Measurements from ENCODE around the gene NEK11. TPM values are rescaled to one million over a fixed set of nuclear protein-coding genes. Genes with fewer than 3 reads are reported as not detected.
"Not testable (repeated sequence)": the region's sequence is repeated elsewhere in the genome, so short reads cannot be mapped to it uniquely, and the experiment has no call there.

NEK11 gene
- total and polyA plus RNA-seq, 9 donors: 6.3 to 11.5 (median 7.5) TPM

DNA sequence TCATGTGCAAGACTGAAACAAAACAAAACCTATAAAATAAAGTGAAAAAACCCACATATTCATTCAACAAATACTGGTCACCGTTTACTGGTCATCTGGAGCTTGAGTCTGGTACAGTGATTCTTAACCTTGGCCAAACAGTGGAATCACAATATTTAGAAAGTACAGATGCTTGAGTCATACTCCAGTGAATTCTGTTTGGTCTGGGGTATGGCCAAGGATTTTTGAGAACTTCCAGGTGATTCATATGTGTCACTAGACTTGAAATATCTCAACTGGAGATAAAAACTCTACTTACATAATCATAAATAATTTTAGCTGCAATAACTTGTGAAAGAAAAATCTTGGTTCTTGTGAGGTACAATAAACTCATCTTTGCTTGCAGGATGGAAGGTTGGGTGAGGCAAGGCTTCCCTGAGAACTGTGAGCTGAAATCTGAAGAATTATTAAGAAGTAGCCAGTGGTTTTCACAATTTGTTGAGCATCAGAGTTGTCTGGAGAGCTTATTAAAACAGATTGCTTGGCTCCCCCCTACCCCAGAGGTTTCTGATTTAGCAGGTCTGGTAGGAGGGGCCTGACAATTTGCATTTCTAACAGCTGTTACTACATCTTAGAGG is 9.6 kb downstream of the NEK11 start:
- DNase-seq: no peak
- Histone ChIP-seq H3K36me3 (ENCODE audit: control insufficient read depth, insufficient read depth, low read length) (peaks cover 2% of the 10 kb centered on the region), H3K9me3 (replicated peaks; ENCODE audit: control insufficient read depth, low read depth, low read length) (no peaks in the 10 kb centered on the region), H3K27ac (ENCODE audit: low read length) (no peak overlapping the region), H3K27me3 (ENCODE audit: control insufficient read depth, insufficient read depth, low read length) (no peaks in the 10 kb centered on the region), H3K4me1 (ENCODE audit: control insufficient read depth, insufficient read depth, low read length) (no peaks in the 10 kb centered on the region), H3K4me3 (ENCODE audit: low read length) (no peak overlapping the region)
- WGBS (ENCODE audit: insufficient coverage): no CpG with 5 or more reads among the region's 1 CpG

DNA sequence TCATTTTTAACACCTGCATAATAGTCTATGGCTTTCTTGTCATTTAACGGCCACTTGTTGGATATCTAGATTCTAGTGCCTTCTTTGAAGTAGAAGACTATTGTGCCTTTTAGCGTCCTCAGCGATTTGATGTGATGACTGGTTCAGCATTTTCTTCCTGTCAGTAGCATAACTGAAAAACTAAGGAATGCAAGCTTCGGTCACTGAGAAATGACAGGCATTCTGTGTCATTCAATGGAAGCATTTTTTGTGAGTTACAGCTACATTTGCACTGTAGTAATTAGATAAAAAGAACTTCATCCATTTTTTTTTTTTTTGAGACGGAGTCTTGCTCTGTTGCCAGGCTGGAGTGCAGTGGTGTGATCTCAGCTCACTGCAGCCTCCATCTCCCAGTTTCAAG is 10.3 kb downstream of the NEK11 start:
- H3K27ac ChIP-seq (ENCODE audit: low read length): no peak overlapping the region
- no peaks in the 10 kb centered on the region for H3K27me3 ChIP-seq (ENCODE audit: control insufficient read depth, insufficient read depth, low read length)
- H3K4me1 ChIP-seq (ENCODE audit: control insufficient read depth, insufficient read depth, low read length): no peaks in the 10 kb centered on the region
- H3K9me3 ChIP-seq (replicated peaks; ENCODE audit: control insufficient read depth, low read depth, low read length): no peaks in the 10 kb centered on the region
- no peaks in the 10 kb centered on the region for H3K36me3 ChIP-seq (ENCODE audit: control insufficient read depth, insufficient read depth, low read length)
- no peak overlapping the region for H3K4me3 ChIP-seq (ENCODE audit: low read length)
- DNase-seq: no peak
- WGBS (ENCODE audit: insufficient coverage): 68% methylated on average over 3 of the region's 5 CpGs

DNA sequence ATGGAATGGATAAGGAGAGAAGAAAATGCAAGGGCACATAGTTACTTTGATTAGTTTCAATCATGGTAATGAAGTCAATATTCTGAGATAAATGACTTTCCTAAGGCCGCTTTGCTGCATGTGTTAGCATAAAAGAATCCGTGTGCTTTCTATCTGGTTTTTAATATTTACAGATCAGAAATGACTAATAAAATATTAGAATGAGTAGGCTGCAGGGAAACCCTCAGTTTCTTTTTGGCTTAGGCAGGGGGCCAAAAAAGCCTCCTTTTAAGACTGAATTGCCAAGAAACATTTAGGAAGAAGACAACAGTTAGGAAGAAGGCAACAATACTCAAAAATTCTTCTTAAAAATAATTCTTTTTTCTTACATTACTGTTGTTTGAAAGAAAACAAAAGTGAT is 11.6 kb downstream of the NEK11 start:
- Histone ChIP-seq H3K36me3 (ENCODE audit: control insufficient read depth, insufficient read depth, low read length) (no peaks in the 10 kb centered on the region), H3K9me3 (replicated peaks; ENCODE audit: control insufficient read depth, low read depth, low read length) (no peaks in the 10 kb centered on the region), H3K4me3 (ENCODE audit: low read length) (no peak overlapping the region), H3K27me3 (ENCODE audit: control insufficient read depth, insufficient read depth, low read length) (no peaks in the 10 kb centered on the region), H3K4me1 (ENCODE audit: control insufficient read depth, insufficient read depth, low read length) (no peaks in the 10 kb centered on the region), H3K27ac (ENCODE audit: low read length) (no peak overlapping the region)
- no peak for DNase-seq
- no CpG with 5 or more reads among the region's 2 CpGs for WGBS (ENCODE audit: insufficient coverage)

DNA sequence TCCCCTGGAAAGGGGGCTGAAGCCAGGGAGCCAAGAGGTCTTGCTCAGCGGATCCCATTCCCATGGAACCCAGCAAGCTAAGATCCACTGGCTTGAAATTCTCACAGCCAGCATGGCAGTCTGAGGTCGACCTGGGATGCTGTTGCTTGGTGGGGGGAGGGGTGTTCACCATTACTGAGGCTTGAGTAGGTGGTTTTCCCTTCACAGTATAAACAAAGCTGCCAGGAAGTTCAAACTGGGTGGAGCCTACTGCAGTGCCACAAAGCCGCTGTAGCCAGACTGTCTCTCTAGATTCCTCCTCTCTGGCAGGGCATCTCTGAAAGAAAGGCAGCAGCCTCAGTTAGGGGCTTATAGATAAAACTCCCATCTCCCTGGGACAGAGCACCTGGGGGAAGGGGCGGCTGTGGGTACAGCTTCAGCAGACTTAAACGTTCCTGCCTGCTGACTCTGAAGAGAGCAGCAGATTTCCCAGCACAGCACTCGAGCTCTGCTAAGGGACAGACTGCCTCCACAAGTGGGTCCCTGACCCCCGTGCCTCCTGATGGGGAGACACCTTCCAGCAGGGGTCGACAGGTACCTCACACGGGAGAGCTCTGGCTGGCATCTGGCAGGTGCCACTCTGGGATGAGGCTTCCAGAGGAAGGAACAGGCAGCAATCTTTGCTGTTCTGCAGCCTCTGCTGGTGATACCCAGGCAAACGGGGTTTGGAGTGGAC is 15.8 kb downstream of the NEK11 start:
- H3K4me1 ChIP-seq (ENCODE audit: control insufficient read depth, insufficient read depth, low read length); H3K9me3 ChIP-seq (replicated peaks; ENCODE audit: control insufficient read depth, low read depth, low read length); H3K27me3 ChIP-seq (ENCODE audit: control insufficient read depth, insufficient read depth, low read length); H3K4me3 ChIP-seq (ENCODE audit: low read length); H3K36me3 ChIP-seq (ENCODE audit: control insufficient read depth, insufficient read depth, low read length); DNase-seq; H3K27ac ChIP-seq (ENCODE audit: low read length): not testable (repeated sequence)
- WGBS (ENCODE audit: insufficient coverage): 86% methylated on average over 8 of the region's 10 CpGs

DNA sequence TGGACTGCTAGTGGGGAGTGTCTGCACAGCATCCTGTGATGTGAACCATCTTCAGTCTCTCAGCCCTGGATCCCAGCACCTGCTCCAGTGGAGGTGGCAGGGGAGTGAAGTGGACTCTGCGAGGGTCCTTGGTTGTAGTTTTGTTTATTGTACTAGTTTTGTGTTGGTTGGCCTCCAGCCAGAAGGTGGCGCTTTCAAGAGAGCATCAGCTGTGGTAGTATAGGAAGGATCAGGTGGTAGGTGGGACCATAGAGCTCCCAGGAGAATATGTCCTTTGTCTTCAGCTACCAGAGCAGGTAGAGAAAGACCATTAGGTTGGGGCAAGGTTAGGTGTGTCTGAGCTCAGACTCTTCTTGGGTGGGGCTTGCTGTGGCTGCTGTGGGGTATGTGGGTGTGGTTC is 20.9 kb downstream of the NEK11 start:
- no peak for DNase-seq

DNA sequence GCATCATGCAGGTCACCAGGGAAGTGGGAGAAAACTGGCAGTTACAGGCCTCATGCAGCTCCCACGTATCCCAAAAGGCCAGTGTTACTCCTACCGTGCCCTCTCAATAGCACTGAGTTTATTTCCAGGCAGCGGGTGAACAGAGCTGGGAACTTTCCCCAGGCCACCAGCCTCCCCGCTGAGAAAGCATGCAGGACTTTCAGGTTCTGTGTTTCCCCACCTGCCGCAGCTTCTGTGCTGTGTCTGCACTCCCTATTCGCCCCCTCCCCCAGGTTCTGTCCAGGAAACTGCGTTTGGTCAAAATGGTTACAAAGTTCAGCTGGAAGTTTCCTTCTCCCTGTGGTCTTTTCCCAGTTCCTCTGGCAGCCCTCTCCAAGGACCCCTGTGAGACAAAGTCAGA is 21.4 kb downstream of the NEK11 start:
- no peak for DNase-seq
- WGBS (ENCODE audit: insufficient coverage): 88% methylated on average over 6 of the region's 7 CpGs
- H3K36me3 ChIP-seq (ENCODE audit: control insufficient read depth, insufficient read depth, low read length): no peaks in the 10 kb centered on the region
- H3K9me3 ChIP-seq (replicated peaks; ENCODE audit: control insufficient read depth, low read depth, low read length): peaks cover 2% of the 10 kb centered on the region
- H3K4me3 ChIP-seq (ENCODE audit: low read length): no peak overlapping the region
- H3K27me3 ChIP-seq (ENCODE audit: control insufficient read depth, insufficient read depth, low read length): no peaks in the 10 kb centered on the region
- no peak overlapping the region for H3K27ac ChIP-seq (ENCODE audit: low read length)
- H3K4me1 ChIP-seq (ENCODE audit: control insufficient read depth, insufficient read depth, low read length): no peaks in the 10 kb centered on the region

More for the DNA sequence above, 20.9 kb downstream of the NEK11 start:
- Histone ChIP-seq H3K27me3 (ENCODE audit: control insufficient read depth, insufficient read depth, low read length) (no peaks in the 10 kb centered on the region), H3K36me3 (ENCODE audit: control insufficient read depth, insufficient read depth, low read length) (no peaks in the 10 kb centered on the region), H3K4me1 (ENCODE audit: control insufficient read depth, insufficient read depth, low read length) (no peaks in the 10 kb centered on the region), H3K27ac (ENCODE audit: low read length) (no peak overlapping the region), H3K9me3 (replicated peaks; ENCODE audit: control insufficient read depth, low read depth, low read length) (peaks cover 2% of the 10 kb centered on the region), H3K4me3 (ENCODE audit: low read length) (no peak overlapping the region)
- 95% methylated on average over 2 of the region's 2 CpGs for WGBS (ENCODE audit: insufficient coverage)

DNA sequence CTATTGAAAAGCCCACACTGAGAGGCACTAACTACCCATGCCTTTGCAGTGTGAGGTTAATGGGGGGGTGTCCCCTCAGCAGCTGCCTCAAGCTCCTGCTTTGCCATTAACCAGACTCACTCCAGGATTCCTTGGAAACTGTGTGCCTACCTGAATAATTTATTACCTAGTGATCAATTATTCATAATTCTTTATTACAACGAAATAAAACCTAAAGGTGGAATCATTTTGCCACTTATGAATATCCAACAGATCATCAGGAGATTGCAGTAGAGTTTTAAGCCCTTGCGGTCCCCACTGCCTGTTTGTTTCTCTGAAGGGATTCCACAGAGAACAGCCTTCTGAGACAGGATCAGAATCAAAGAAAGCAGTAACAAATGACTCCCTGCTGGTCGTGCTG is 23.3 kb downstream of the NEK11 start:
- Histone ChIP-seq H3K36me3 (ENCODE audit: control insufficient read depth, insufficient read depth, low read length) (no peaks in the 10 kb centered on the region), H3K4me3 (ENCODE audit: low read length) (no peak overlapping the region), H3K27ac (ENCODE audit: low read length) (no peak overlapping the region), H3K9me3 (replicated peaks; ENCODE audit: control insufficient read depth, low read depth, low read length) (no peaks in the 10 kb centered on the region), H3K27me3 (ENCODE audit: control insufficient read depth, insufficient read depth, low read length) (no peaks in the 10 kb centered on the region), H3K4me1 (ENCODE audit: control insufficient read depth, insufficient read depth, low read length) (no peaks in the 10 kb centered on the region)
- DNase-seq: no peak
- WGBS (ENCODE audit: insufficient coverage): no CpG with 5 or more reads among the region's 3 CpGs

DNA sequence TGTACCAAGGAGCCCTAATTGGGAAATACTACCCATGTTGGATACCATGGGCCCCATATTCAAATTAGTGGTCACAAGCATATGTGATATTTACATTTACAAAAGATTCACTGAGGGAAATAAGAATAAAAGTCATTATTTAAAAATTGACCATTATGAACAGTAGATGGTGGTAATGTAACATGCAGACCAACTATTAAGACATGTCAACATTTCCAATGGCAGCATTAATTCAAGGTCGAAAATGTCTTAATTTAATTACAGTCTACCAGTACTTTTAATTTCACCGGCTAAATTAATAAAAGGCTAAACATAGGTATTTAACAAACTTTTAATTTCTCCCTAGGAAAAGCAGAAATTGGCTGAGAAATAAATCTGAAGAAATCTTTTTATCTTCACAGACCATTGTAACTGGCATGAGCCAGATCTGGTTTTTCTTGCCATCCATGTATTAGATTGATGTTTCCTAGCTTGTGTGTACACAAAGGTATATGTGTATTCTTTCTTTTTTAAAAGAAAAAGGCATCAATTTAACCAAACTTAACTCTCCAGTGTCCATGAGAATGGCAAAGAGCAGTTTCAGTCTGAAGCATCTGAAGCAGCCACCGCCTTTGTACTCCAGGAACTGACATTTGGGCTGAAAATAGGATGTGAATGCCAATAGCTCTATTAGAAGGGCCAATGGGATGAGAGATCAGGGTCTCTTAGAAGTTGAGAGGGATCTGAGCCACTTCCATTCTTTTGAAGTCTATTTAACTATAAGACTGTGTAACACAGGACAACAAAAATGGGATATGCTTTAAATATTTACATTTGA is 26.6 kb downstream of the NEK11 start:
- no peaks in the 10 kb centered on the region for H3K36me3 ChIP-seq (ENCODE audit: control insufficient read depth, insufficient read depth, low read length)
- H3K27ac ChIP-seq (ENCODE audit: low read length): no peak overlapping the region
- DNase-seq: no peak
- 100% methylated on average over 1 of the region's 3 CpGs for WGBS (ENCODE audit: insufficient coverage)
- no peaks in the 10 kb centered on the region for H3K4me1 ChIP-seq (ENCODE audit: control insufficient read depth, insufficient read depth, low read length)
- no peaks in the 10 kb centered on the region for H3K27me3 ChIP-seq (ENCODE audit: control insufficient read depth, insufficient read depth, low read length)
- no peak overlapping the region for H3K4me3 ChIP-seq (ENCODE audit: low read length)
- no peaks in the 10 kb centered on the region for H3K9me3 ChIP-seq (replicated peaks; ENCODE audit: control insufficient read depth, low read depth, low read length)

DNA sequence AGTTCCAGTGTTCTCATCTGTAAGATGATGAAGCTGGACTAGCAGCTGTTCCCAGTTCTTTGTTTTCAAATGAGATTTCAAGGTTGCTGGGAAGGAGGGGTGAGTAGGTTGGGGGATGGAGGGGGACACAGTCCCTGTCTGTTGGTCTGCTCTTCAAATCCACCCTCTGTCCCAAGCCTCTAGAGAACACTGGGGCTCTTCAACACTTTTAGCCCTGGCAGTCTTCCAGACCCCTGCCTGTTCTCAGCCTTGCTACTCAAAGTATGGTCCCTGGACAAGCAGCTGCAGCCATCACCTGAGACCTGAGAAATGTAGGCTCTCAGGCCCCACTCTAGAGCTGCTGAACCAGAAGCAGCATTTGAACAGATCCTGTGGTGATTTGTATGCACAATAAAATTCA is 41.3 kb downstream of the NEK11 start:
- Histone ChIP-seq H3K9me3 (replicated peaks; ENCODE audit: control insufficient read depth, low read depth, low read length) (no peaks in the 10 kb centered on the region), H3K4me3 (ENCODE audit: low read length) (no peak overlapping the region), H3K36me3 (ENCODE audit: control insufficient read depth, insufficient read depth, low read length) (no peaks in the 10 kb centered on the region), H3K27me3 (ENCODE audit: control insufficient read depth, insufficient read depth, low read length) (no peaks in the 10 kb centered on the region), H3K4me1 (ENCODE audit: control insufficient read depth, insufficient read depth, low read length) (peaks cover 5% of the 10 kb centered on the region), H3K27ac (ENCODE audit: low read length) (no peak overlapping the region)
- DNase-seq: peak; percentile 36

DNA sequence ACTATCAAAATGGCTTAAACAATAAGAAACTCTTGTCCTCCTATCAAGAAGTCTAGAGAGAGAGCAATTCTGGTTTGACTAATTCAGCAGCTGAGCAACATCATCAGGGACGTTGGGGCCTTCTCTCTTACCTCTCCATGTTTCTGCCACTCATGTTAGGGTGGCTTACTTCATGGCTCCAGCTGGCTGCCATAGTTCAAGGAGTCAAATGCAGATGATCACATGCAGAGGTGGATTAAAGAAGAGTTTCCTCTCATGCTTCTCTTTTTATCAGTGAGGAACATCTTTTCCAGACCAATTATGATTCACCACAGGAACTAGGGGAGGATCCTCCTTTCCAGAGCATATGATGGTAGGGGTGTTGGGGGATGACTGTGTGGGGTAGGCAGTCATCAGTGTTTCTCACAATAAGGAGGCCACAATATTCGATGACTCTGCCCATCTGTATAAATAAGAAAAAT is 45.5 kb downstream of the NEK11 start:
- H3K4me3 ChIP-seq (ENCODE audit: low read length): no peak overlapping the region
- peak overlapping the region; percentile 29 for H3K27ac ChIP-seq (ENCODE audit: low read length)
- WGBS (ENCODE audit: insufficient coverage): no CpG with 5 or more reads among the region's 2 CpGs
- peaks cover 7% of the 10 kb centered on the region for H3K4me1 ChIP-seq (ENCODE audit: control insufficient read depth, insufficient read depth, low read length)
- no peaks in the 10 kb centered on the region for H3K9me3 ChIP-seq (replicated peaks; ENCODE audit: control insufficient read depth, low read depth, low read length)
- no peak for DNase-seq
- no peaks in the 10 kb centered on the region for H3K27me3 ChIP-seq (ENCODE audit: control insufficient read depth, insufficient read depth, low read length)
- no peaks in the 10 kb centered on the region for H3K36me3 ChIP-seq (ENCODE audit: control insufficient read depth, insufficient read depth, low read length)
